Gastroesophageal sphincter (tissue), 3 donors: ENCODE measurements around the gene MAPK14.

Source experiments
- POLR2A ChIP-seq, 2 donors: fragments of 450-650 bp; IDR thresholded peaks; one replicate each; pipeline ENCODE4 v1.6.1; 2017; ENCODE audit warnings: antibody characterized with exemption in 2 of 2, mild to moderate bottlenecking in 2 of 2, moderate library complexity in 1 of 2
- POLR2AphosphoS5 ChIP-seq: sonication (generic); formaldehyde crosslinking; IDR thresholded peaks from one replicate; pipeline ENCODE4 v1.6.1; 2017; ENCODE audit warnings: antibody characterized with exemption
- TF ChIP-seq, protein P1 (sequence below), 4 experiments: fragments of 200-600 bp in 2 of 4; fragments of 450-650 bp in 2 of 4; sonication (generic) in 1 of 4; IDR thresholded peaks; one replicate each; pipeline ENCODE4 v1.5.1; 2017 to 2019; ENCODE audit warnings: antibody characterized with exemption in 4 of 4, mild to moderate bottlenecking in 2 of 4, moderate library complexity in 2 of 4

DNA sequence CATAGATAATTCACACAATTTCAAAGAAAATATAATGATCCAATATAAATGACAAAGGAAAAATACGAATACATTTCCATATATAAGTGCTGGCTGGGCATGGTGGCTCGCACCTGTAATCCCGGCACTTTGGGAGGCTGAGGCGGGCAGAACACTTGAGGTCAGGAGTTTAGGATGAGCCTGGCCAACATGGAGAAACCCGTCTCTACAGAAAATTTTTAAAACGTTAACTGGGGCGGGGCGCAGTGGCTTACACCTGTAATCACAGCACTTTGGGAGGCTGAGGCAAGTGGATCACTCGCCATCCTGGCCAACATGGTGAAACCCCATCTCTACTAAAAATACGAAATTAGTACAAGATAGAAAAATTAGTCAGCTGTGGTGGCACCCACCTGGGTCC, 87.8 kb downstream of the MAPK14 start:
- no peak for TF ChIP-seq POLR2AphosphoS5
- TF ChIP-seq, protein P1, sequence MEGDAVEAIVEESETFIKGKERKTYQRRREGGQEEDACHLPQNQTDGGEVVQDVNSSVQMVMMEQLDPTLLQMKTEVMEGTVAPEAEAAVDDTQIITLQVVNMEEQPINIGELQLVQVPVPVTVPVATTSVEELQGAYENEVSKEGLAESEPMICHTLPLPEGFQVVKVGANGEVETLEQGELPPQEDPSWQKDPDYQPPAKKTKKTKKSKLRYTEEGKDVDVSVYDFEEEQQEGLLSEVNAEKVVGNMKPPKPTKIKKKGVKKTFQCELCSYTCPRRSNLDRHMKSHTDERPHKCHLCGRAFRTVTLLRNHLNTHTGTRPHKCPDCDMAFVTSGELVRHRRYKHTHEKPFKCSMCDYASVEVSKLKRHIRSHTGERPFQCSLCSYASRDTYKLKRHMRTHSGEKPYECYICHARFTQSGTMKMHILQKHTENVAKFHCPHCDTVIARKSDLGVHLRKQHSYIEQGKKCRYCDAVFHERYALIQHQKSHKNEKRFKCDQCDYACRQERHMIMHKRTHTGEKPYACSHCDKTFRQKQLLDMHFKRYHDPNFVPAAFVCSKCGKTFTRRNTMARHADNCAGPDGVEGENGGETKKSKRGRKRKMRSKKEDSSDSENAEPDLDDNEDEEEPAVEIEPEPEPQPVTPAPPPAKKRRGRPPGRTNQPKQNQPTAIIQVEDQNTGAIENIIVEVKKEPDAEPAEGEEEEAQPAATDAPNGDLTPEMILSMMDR (IDR thresholded peaks at IDR 0.05) = no peak
- no peak for TF ChIP-seq POLR2A (IDR thresholded peaks at IDR 0.05)
